HG02840 (cell line): ENCODE data around the gene ISCA2.
"Not testable (repeated sequence)": the region's sequence is repeated elsewhere in the genome, so short reads cannot be mapped to it uniquely, and the experiment has no call there.

ENCODE experiments used
- ATAC-seq: cut with Tn5 transposase; IDR thresholded peaks from one replicate; pipeline ENCODE4 v1.9.1; 2021; ENCODE audit warnings: mild to moderate bottlenecking, moderate library complexity, moderate number of reproducible peaks; ENCODE audit not compliant: unreplicated experiment, low FRiP score

ISCA2 gene

DNA sequence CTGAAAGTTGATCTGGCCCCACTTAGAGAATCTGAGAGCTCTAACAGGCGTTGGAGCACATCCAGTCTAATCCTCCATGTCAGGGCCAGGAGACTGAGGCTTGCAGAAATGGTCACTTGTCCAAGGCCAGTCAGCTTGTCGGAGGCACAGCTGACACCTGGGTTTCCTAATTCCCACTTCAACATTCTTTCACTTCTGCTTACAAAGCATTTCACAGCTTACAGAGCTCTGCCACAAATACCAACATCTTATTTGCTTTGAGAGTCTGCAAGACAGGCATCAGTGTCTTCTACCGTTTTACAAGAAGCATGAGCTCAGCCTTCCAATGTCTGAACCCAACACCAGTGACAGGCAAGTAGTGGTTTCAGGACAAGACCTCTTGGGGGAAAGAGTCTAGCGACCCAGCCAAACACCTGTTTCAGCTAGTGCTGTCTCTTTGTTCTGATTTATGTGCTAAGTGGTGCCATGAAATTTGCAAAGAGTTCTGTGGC lies 31.8 kb downstream of the ISCA2 start:
- ATAC-seq, result no peak

DNA sequence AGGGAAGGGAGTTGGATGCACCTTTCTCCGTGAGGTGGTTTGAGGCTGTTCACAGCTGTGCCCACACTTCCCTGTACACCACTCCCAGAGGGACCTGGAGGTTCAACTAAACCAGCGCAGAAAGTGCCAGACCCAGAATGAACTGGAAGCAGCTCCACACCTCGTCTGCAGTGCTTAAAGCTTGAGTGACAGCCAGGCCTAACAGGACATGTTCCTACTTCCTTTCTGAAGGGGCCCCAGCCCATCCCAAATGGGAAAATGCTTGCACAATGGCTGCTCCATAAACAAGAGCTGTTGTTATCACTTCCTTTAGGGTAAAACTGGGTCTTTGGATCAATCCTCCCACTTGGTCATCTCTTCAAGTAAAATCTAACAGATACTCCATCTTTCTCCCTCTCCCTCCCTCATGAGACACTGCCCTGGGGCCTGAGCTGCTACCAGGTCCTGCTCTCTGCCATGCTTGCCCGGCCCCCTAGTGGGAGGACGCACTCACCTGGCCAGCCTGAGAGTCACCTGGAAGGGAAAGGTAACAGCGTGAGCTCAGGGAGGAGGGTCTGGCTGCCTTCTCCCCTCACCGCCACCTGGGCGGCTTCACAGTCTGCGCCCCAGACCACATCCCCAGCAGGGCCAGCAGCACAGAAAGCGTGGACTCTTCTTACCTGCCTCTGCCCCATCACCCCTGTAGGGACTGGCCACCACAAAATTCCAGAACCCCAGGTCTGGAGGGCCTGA lies 33.5 kb downstream of the ISCA2 start:
- no peak for ATAC-seq

DNA sequence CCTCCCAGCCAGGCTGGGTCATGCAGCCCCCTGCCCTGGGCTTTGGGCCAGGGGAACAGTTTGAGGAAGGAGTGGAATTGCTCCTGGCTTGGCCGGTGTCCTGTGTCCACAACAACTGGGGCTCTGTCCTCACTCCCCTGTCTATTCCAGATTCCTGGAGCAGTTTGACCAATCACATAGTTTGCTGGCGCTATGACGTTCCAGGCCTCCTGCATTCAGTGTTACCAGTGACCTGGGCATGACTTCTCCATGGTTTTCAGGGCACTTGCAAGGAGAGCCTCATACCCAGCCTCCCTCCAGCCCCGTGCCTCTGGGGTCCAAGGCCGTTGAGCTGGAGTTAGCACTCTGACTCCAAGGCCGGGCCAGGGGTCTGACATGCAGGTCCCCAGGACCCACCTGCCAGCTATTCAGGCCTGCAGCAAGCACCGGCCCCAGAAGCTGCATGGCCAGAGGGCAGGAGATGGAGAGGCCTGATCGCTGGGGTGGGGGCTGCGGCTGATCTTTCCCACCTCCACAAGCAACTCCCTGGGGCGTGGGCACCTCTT lies 34.2 kb downstream of the ISCA2 start:
- no peak for ATAC-seq

DNA sequence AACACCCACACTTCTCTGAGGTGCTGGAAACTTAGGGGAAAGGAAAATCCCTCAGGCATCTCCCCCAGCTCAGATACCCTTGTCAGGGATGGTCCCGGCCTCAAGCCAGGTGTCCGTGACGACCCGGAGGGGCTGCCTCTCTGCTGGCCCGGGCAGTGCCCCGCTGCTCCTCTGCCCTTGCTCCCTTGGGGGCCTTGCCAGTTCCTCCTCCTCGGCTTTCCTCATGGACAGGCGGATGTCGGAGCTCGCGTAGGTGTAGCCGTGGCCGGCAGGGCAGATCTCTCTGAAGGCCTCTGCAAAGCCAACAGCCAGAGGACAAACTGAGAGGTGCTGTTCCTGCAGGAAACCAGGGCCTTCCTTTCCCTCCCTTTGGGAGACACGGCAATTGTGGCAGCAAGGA lies 34.8 kb downstream of the ISCA2 start:
- no peak for ATAC-seq

DNA sequence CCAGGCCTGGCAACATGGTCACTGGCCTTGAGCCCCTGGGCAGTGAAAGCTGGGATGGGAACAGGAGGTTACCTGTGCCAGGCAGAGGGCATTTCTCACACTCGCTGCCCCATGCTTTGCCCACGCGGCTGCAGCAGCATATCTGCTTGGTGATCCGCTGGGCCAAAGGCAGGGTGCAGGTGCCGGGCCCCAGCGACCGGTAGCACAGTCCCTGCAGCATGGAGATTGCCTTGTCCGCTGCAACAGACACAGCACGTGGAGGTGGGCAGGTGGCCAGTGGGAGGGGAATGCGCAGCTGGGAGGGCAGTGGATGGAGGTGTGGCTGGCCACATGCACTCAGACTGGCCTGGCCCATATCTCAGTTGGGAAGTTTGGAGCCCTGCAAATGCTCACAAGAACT lies 35.3 kb downstream of the ISCA2 start:
- no peak for ATAC-seq

DNA sequence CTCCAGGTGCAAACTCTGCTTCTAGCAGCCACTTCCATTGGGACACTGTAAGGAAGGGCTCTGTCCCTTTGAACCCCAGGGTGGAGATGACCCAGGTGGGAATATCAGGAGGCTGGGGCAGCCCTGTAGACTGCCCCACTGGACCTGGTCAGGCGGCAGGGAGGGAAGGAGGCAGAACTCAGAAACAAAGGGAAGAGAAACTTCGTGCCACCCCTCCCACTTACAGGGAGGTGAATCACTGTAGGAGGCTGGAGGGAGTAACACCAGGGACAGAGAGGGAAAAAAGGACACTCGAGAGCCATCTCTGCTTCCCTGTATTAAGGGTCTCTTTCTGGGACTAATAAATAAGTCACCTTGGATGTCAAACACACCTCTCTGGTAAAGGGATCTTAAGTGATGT lies 37.4 kb downstream of the ISCA2 start:
- no peak for ATAC-seq

DNA sequence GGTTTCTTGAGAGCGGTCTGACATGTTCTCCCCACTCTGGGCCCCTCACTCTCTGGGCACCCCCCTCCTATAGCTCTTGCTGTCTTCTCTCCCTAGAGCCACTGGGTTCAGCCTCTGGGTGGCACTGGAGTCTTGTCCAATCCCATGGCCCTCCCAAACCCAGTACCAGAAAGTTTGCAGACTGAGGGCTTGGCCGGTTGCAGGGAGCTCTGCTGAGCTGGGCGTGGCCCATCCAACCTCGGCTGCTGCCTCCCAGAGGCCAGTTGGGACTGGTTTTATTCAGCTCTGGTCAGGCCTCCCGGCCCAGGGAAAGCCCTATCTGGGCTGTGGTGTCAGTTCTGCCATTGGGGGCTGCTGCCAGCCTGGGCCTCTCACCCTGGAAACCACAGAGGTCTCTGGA lies 37.9 kb downstream of the ISCA2 start:
- ATAC-seq, result no peak

DNA sequence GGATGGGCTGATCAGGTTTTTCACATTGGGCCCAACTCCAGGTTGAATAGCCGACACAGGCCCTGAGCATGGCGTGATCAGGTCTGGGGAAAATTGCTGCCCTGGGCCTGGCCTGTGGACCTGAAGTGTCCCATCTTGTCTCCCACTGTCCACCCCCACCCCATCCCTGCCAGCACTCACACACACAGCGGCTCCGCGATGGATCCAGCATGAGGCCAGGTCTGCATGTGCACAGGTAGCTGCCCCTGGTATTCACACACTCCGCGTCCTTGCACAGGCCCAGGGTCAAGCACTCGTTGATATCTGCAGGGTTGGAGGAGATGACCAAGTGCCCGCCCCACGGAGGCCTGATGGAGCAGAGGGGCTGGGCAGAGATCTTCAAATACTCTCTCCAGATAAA lies 38.7 kb downstream of the ISCA2 start:
- no peak for ATAC-seq

DNA sequence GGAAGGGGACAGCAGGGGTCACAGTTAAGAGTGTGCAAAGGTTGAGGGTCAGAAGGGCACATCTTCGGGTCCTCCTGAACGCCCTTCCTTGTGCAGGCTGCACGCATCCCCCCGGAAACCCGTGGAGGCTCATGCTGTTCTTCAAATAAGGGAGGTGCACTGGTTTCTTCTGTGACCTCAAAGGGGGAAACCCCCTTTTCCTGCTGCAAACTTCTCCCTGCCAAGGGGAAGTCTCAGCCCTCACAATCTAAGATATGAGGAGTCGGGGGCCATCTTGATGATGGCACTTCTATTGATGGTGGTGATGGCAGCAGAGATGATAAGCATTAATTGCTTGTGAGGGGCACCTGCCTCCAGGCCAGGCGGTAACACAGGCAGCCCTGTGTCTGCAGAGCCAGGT lies 40.0 kb downstream of the ISCA2 start:
- ATAC-seq, result no peak

DNA sequence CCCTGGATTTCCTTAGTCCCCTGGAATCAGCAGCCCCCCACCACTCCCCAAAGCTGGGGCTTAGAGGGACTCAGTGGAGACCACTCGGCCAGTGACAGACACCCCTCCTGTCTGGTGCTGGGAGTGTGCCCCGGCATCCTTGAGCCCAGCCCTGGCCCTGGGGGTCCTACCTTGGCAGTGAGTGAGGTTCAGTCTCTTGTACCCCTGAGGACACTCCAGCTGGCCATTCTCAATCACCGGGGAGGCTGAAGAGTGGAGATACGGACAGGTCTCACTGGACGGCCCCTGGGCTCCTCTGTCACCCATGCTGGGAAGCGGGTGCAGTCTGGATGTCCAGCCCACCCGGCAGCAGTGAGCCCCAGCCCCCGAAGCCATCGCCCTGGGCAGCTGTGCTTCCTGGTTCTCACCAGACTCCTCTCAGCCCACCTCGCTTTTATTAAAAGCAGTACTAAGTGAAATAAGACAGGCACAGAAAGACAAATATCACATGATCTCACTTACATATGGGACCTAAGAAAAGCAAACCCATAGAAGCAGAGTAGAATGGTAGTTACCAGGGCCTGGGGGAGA lies 42.3 kb downstream of the ISCA2 start:
- no peak for ATAC-seq

DNA sequence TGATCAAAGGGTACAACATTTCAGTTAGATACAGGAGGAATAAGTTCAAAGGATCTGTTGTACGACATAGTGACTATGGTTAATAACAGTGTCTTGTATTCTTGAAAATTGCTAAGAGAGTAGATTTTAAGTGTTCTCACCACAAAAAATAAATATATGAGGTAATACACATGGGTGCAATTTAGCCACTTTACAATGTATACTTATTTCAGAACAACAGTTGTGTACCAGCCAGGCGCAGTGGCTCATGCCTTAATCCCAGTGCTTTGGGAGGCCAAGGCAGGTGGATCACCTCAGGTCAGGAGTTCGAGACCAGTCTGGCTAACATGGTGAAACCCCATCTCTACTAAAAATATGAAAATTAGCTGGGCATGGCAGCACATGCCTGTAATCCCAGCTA lies 42.8 kb downstream of the ISCA2 start:
- ATAC-seq, result not testable (repeated sequence)

DNA sequence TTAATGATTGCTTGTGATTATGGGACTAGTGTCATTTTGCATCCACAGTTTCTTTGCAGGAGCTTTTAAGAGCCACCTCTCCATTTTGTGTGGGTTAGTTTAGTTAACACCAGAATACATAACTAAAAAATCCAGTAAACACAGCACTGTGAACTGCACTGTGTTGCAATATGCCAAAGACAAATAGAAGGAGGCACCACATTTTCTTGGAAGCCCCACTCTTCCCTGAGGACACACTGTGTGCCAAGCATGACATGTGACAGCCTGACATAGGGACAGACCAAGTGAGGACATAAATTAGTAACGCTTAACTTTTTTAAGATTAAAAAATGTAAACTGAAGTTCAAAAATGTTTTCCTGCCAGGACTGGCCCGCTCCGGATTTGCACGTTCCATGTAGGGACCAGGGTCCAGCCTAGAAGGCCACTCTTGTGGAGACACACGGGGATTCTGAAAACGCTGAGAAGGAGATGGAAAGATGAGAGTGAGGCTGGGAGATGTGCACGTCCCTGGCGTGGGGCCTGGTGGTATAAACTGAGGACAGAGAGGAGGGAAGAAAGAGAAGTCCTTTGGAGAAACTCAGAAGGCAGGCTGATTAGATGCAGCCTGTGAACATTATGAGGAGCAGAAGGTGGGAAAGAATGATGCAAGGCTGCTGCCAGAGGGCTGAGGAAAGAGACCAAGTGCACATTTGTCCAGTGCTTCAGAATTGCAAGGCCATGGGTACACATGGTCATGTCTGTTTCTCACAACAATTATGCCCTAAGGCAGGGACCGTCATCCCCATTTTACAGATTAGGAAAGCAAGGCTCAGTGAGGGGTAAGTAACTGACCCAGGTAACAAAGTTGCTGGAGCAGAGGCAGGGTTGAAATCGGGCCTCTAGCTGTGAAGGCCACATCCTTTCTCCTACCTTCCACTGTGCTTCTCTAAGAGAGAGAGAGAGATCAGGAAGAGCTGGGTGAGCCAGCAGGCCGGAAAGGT lies 45.1 kb downstream of the ISCA2 start:
- ATAC-seq, result no peak

DNA sequence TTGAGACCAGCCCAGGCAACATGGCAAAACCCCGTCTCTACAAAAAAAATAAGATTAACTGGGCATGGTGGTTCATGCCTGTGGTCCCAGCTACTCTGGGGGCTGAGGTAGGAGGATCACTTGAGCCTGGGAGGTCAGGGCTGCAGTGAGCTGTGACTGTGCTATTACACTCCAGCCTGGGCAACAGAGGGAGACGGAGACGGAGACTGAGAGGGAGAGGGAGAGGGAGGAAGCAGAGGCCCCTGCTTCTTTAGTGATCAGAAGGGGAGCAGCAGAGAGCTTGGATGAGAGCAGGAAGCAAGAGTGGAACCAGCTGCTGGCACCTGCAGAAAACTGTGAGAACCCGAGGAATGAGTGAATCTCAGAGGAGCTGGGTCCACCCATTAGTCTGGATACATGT lies 45.9 kb downstream of the ISCA2 start:
- no peak for ATAC-seq

DNA sequence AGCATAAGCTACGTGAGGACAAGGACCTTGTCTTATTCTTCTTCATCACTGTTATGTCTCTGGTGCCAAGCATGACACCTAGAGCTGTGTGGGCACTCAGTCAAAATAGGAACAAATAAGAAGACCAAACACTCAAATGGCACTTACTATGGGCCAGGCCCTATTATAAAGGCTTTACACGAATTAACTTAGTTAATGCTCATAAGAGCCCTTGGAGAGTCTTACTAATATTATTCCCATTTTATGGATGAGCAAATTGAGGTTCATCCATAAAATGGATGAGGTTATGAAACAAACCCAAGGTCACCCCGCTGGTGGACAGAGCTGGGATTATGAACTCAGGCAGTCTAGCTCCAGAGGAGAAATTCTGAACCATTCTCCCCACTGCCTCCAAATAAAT lies 47.7 kb downstream of the ISCA2 start:
- ATAC-seq, result no peak

DNA sequence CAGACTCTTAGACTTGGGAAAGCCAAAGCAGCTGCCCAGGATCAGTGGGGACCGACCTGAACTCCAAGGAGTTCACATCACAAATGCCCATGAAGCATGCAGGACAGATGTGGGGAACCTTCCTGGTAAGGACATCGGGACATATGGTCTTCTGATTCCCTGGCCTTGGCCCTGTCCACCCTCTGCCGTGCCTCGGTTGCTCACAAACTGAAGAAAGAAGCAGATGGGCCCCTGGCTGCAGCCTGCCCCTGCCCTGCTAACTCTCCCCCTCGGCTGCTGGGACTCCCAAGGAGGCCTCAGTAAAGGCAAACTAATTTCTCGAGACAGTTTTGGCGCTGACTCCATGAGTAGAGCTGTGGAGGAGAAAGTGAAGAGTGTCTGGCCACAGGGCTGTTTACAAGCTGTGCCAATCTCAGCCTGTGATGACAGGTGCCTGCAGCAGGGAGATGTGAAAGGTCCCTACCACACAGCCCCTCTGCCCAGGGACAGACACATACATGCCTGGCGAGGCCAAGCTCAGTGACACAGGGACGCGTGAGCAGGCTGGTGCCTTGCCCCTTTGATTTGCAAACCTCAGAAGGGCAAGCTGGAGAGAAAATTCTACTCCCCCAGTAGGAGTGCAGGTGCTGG lies 48.6 kb downstream of the ISCA2 start:
- no peak for ATAC-seq

DNA sequence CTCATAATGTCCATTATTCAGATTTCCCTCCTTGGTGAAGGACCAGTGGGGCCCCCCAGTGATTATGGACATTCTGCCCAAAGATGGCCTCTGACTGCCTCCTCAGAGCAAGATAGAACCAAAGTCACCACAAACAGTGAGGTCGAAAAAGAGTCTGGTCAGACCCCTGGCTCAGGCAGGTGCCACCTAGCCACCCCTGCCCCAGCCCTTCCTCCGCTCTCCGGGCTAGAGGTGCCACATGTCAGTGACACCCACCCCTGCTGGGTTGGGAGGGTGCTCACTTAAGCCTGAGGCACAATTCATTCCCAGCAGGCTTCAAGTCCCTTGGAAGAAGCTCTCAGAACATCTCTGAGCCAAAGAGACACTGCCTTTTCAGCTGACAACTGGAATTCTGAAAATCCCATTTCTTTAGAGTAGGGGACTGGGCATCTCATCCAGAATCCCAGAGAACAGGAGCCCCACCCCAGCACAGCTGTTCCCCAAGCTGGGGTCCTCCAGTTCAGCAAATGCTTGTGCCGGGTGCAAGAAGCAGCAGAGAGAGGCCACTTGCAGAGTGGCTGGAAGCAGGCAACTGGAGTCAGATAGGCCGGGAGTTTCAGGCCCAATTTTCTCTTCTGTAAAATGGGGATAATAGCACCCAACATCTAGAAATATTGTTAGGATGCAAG lies 50.3 kb downstream of the ISCA2 start:
- no peak for ATAC-seq

DNA sequence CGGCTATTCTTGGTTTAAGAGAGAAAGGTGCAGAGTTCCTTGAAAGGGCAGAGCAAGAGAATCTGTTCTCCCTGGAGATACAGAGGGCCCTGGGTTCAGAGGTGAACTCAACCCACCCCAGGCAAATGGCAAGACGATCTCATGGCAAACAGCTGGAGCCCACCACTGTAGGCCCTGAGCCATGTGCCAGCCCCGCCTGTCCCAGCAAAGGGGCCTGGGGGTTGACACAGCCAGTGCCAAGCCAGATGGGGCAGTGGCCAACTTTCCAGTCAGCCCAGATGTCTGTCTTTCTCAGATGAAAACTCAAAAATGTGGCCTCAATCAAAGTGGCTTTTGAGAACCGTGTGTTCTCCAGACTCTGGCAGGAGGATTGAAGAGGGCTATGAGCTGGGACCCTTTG lies 51.8 kb downstream of the ISCA2 start:
- no peak for ATAC-seq

DNA sequence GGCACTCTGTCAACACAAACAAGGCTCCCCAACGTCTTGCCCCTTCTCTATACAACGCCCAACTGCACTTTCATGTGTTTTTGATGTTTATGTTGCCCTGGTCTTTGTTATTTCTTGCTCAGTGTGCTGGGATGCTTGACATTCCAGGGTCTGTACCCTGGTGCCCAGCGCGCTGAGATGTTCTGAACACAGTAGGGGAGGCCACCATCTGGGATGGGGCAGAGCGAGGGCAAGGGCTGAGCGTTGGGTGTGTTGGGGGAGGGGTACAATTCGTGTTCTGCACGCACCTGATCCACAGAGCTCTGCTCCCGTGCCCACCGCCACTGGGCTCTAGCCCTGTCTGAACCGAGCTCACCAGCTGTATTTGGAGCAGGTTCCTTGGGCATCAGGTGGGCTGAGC lies 52.9 kb downstream of the ISCA2 start:
- ATAC-seq, result no peak
